ENCODE data around the gene RUNX3. TPM values are rescaled to one million over a fixed set of nuclear protein-coding genes. Genes with fewer than 3 reads are reported as not detected.
A peak's percentile ranks its signal among the peaks of the same experiment; 100 is the strongest.

The RUNX3 gene
- polyA plus RNA-seq, 1 experiment = 0.23 TPM

DNA sequence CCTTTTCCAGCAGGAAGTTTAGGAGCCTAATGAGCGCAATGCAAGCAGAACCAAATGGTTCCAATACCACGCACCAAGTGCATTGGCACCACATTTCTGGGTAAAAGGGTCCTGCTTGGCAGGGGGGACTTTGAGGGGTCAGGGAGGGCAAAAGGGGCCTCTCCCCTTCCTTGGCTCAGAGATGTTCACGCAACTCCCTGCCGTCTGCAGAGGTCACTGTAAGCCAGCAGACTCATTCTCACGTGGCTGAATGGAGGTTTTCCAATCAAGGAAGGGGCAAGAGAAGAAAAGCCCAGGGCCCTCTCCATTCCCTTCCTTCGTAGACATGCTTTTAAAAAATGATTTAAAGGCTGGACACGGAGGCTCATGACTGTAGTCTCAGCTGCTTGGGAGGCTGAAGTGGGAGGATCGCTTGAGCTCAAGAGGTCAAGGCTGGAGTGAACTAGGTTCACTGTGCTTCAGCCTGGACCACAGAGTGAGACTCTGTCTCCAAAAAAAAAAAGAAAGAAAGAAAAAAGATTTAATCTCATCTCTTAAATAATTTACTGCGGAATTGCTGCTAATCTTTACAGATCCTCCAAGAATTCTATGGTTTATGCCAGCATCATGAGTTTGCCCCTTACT, 80.3 kb downstream of the RUNX3 start:
- DNase-seq (ENCODE audit: low read depth) = no peak
- TF ChIP-seq CTCF (IDR thresholded peaks at IDR 0.05; ENCODE audit: insufficient read depth, low read depth, low read length) = peak; percentile 22; the same call in 1 of the 2 replicates
- POLR2A ChIA-PET = interaction anchor here (0.5 to 0.6 kb wide), 2 partner anchors 130 to 166 kb away, joined by 3 to 4 read pairs; no protein-coding TSS in a partner anchor
- CTCF ChIA-PET = interaction anchor here (0.8 to 5.1 kb wide), 6 partner anchors 13 to 355 kb away, joined by 3 to 29 read pairs (median 4); no protein-coding TSS in a partner anchor
- no peak overlapping the region for H3K4me3 ChIP-seq (ENCODE audit: low read depth, low read length)
- H3K36me3 ChIP-seq (ENCODE audit: control insufficient read depth, insufficient read depth, low read length) = no peaks in the 10 kb centered on the region
- H3K27me3 ChIP-seq (ENCODE audit: control insufficient read depth, insufficient read depth, low read length) = no peaks in the 10 kb centered on the region

Small RNA genes lying within 50 kb of the gene (small RNA-seq; reads per million reads assigned to genes)
- gene MIR6731 (ENCODE audit: insufficient read length, low read depth, low replicate concordance) = not detected

Other genes with a start within 250 kb of the RUNX3 start
- gene CLIC4, start 184.8 kb downstream of the RUNX3 start, polyA plus RNA-seq (2011; rRNA removed) = 275 and 547 TPM in 2 replicates